ENCODE results near the gene MYL7.
A peak's percentile ranks its signal among the peaks of the same experiment; 100 is the strongest.

Gene MYL7

GRCh38 chr7:44113764-44114354 lies 27.3 kb downstream of the MYL7 start:
- no peak for FAIRE-seq
- DNase-seq (ENCODE audit: insufficient read length, low spot score): no peak

DNA sequence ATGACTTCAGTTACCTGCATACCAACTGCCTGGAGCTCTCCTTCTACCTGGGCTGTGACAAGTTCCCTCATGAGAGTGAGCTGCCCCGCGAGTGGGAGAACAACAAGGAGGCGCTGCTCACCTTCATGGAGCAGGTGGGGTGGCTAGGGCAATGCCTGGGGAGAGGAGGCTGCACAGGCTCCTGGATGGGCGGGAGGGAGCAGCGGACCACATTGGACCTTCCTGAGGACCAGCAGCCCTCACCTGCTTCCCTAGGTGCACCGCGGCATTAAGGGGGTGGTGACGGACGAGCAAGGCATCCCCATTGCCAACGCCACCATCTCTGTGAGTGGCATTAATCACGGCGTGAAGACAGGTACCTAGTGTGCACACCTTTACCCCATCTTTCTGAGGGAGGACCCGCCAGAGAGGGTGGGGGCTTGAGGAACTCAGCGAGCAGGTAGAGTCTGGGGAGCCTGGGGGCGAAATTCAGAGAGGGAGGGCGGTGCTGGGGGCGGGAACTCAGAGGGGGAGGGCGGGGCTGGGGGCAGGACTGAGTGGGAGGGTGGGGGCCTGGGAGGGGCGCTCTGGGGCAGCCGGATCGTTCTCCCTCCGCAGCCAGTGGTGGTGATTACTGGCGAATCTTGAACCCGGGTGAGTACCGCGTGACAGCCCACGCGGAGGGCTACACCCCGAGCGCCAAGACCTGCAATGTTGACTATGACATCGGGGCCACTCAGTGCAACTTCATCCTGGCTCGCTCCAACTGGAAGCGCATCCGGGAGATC lies 28.0 kb downstream of the MYL7 start:
- DNase-seq (ENCODE audit: insufficient read length, low spot score) (no peak), FAIRE-seq (no peak)

DNA sequence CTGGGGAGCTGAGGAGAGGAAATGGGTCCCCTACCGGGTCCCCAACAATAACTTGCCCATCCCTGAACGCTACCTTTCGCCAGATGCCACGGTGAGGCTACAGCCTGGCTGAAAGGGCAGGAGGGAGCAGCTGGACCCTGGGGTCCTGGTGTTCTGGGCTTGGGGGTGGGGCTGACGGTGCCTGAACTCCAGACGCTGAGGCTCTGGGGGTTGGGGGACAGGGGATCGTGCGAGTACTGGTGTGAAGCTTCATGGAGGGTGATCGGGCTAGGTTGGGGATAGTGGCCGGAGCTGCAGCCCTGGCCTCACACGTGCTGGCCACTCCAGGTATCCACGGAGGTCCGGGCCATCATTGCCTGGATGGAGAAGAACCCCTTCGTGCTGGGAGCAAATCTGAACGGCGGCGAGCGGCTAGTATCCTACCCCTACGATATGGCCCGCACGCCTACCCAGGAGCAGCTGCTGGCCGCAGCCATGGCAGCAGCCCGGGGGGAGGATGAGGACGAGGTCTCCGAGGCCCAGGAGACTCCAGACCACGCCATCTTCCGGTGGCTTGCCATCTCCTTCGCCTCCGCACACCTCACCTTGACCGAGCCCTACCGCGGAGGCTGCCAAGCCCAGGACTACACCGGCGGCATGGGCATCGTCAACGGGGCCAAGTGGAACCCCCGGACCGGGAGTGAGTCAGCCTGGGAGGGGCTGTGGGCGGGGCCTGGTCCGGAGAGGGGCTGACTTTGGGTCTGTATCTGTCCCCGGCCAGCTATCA lies 28.7 kb downstream of the MYL7 start:
- FAIRE-seq (no peak), DNase-seq (ENCODE audit: insufficient read length, low spot score) (no peak)

DNA sequence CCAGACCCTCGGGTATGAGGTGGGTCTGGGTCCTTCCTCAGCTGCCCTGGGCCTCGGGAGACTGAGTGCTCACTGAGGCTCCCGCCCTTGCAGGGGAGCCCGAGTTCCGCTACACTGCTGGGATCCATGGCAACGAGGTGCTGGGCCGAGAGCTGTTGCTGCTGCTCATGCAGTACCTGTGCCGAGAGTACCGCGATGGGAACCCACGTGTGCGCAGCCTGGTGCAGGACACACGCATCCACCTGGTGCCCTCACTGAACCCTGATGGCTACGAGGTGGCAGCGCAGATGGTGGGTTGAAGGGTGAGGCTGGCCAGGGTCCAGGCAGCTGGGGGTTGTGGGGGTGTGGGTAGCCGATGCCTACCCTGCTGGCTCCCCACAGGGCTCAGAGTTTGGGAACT lies 29.4 kb downstream of the MYL7 start:
- peak; percentile 40 for FAIRE-seq
- no peak for DNase-seq (ENCODE audit: insufficient read length, low spot score)

DNA sequence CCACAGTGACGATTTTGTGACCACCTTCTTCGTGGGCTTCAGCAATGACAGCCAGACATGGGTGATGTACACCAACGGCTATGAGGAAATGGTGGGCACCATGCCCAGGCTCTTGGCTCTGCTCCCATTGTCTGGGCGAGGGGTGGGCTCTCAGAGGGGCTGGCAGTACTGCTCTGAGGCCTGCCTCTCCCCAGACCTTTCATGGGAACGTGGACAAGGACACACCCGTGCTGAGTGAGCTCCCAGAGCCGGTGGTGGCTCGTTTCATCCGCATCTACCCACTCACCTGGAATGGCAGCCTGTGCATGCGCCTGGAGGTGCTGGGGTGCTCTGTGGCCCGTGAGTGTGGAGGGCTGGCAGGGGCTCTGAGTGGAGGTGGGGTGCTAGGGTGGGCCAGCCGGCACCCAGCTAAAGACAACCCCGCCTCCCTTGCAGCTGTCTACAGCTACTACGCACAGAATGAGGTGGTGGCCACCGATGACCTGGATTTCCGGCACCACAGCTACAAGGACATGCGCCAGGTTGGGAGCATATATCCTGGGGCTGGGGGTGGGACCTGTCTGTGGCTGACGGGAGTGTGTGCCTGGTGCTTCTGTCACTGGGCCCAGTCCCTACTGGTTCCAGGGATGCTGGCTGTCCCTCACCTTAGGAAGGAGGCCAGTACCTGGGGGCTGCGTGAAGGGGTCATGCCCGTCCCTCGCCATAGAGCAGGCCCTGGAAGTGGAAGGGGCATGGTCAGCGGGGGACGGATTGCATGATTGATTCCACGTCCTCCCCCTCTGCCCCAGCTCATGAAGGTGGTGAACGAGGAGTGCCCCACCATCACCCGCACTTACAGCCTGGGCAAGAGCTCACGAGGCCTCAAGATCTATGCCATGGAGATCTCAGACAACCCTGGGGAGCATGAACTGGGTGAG lies 30.2 kb downstream of the MYL7 start:
- no peak for DNase-seq (ENCODE audit: insufficient read length, low spot score)
- no peak for FAIRE-seq

DNA sequence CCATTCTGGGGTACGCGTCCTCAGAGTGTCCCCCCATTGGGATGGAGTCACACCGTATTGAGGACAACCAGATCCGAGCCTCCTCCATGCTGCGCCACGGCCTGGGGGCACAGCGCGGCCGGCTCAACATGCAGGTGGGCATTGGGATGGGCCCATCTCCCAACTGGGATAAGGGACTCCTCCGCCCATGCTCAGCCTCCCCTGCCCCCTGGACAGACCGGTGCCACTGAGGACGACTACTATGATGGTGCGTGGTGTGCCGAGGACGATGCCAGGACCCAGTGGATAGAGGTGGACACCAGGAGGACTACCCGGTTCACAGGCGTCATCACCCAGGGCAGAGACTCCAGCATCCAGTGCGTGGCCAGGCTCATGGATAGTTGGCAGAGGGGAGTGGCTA lies 31.1 kb downstream of the MYL7 start:
- no peak for DNase-seq (ENCODE audit: insufficient read length, low spot score)
- FAIRE-seq: no peak

DNA sequence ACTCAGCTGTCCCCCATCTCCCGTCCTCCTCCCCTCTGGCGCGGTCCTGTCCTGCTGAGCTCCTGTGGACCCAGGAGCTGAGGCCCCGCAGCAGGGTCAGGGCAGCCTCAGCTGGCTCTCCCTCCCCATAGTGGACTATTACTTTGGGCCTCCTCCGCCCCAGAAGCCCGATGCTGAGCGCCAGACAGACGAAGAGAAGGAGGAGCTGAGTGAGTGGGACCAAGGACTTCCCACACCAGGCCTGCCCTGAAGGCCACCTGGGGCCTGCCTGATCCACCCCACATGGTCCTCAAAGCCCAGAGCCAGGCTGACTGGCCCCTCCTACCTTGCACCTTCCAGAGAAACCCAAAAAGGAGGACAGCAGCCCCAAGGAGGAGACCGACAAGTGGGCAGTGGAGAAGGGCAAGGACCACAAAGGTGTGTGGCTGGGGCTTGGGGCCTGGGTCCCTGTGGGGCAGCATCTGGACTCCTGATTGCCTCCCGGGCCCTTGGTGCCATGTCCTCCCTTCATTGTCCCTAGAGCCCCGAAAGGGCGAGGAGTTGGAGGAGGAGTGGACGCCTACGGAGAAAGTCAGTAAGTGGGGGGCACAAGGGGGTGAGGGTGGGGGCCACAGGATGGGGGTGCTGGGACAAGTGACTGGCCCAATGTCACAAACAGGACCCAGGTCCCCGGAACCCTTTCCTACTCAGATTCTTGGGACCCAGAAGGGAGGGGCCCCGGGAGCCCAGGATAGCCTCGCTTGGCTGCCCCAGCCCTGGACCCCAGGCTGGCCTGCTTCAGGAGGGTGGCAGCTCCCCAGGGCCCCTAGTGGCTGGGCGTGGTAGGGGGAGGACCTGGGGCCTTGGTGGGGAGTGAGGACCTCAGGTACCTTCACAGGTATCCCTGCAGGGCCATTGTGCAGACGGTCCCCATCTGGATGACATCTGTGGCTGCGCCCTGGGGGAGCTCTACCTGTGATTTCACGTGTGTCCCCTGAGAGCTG lies 32.1 kb downstream of the MYL7 start:
- DNase-seq (ENCODE audit: insufficient read length, low spot score): no peak

GRCh38 chr7:44107961-44108767 lies 33.0 kb downstream of the MYL7 start:
- DNase-seq (ENCODE audit: insufficient read length, low spot score) (no peak), FAIRE-seq (no peak)

More for the DNA sequence above, 32.1 kb downstream of the MYL7 start:
- no peak for FAIRE-seq

- FAIRE-seq: no peak
- no peak for DNase-seq (ENCODE audit: insufficient read length, low spot score)
Observed at GRCh38 chr7:44107116-44107960, 33.8 kb downstream of the MYL7 start.

- no peak for FAIRE-seq
- DNase-seq (ENCODE audit: insufficient read length, low spot score): no peak
Observed at GRCh38 chr7:44106311-44107065, 34.6 kb downstream of the MYL7 start.

DNA sequence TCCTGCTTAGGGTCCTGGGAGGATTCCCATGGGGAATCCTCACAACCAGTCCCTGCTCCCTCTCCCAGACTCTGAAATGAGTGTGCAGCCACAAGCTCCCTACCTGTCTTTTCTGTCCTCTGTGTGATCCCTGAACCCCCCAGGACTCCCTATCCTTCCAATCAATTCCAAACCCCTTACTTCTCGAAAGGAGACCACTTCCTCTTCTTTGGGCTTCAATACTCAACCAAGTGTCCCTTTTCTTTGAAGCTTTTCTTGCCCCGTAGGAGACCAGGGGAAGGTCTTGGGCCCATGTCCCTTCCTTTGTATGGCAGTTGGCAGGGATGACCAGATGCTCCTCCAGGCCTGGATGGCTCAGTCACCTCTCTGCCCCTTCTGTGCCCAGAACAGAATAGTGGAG lies 35.3 kb downstream of the MYL7 start:
- FAIRE-seq: no peak
- no peak for DNase-seq (ENCODE audit: insufficient read length, low spot score)

- DNase-seq (ENCODE audit: insufficient read length, low spot score) (peak; percentile 80), FAIRE-seq (peak; percentile 64)
Observed at GRCh38 chr7:44104860-44105771, 36.0 kb downstream of the MYL7 start.

DNA sequence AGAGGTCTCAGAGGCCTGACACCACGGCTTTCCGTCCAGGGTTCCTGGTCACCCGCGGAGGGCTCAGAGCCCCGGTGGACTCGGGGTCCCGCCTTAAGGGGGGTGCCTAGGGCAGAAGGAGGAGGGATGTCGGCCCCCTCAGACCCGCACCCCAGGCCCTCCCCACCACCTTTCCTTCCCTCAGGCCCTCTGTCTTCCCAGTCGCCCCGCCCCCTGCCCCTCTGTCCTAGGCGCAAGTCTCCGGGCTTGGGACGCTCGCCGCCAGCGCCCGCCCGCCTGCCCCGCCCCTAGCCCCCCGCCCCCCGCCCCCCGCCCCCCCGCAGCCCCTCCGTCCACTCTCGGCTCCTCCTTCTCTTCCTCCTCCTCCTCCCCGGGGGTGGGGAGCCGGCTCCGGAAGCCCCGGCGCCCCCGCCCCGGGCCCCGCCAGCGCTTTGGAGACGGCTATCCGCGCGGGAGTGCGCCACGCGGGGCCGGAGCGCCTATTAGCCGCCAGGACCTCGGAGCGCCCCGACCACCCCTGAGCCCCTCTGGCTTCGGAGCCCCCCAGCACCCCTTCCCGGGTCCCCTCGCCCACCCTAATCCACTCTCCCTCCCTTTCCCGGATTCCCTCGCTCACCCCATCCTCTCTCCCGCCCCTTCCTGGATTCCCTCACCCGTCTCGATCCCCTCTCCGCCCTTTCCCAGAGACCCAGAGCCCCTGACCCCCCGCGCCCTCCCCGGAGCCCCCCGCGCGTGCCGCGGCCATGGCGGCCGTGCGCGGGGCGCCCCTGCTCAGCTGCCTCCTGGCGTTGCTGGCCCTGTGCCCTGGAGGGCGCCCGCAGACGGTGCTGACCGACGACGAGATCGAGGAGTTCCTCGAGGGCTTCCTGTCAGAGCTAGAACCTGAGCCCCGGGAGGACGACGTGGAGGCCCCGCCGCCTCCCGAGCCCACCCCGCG lies 36.9 kb downstream of the MYL7 start, which contains the start of gene AEBP1:
TSS of gene AEBP1 (plus strand) at position 423 of the 937 bp plus-strand sequence. CDS start at position 744, 321 bp downstream.
- no peak for DNase-seq (ENCODE audit: insufficient read length, low spot score)
- no peak for FAIRE-seq

GRCh38 chr7:44103566-44103922 lies 37.6 kb downstream of the MYL7 start:
- DNase-seq (ENCODE audit: insufficient read length, low spot score) (no peak), FAIRE-seq (no peak)

Measured in HTR-8/SVneo (cell line).